Measurements from ENCODE around the gene MTPN. TPM values are rescaled to one million over a fixed set of nuclear protein-coding genes. Genes with fewer than 3 reads are reported as not detected.
A peak's percentile ranks its signal among the peaks of the same experiment; 100 is the strongest.

Gene MTPN
- 154 and 157 TPM in 2 replicates for total RNA-seq (2014; rRNA removed; shearing (Covaris generic))

- no peaks in the 10 kb centered on the region for H3K4me1 ChIP-seq
- no peaks in the 10 kb centered on the region for H3K9me3 ChIP-seq (replicated peaks)
These were observed at the start of gene MTPN for GRCh38 chr7:135977007-135977741. MTPN (minus strand) TSS chr7:135977359; CDS start chr7:135977100, 259 bp downstream.

GRCh38 chr7:136026209-136026608, 49.0 kb upstream of the MTPN start:
- Histone ChIP-seq H3K4me3 (no peak overlapping the region), H3K4me1 (no peaks in the 10 kb centered on the region), H3K36me3 (no peaks in the 10 kb centered on the region), H3K27me3 (no peaks in the 10 kb centered on the region), H3K27ac (no peak overlapping the region), H3K9me3 (replicated peaks) (no peaks in the 10 kb centered on the region)
- DNase-seq: no peak

More at GRCh38 chr7:135977007-135977741, at the start of gene MTPN:
- peak; percentile 99 for DNase-seq
- H3K27ac ChIP-seq: peak within 1 kb of the TSS; percentile 61
- no peaks in the 10 kb centered on the region for H3K27me3 ChIP-seq
- H3K4me3 ChIP-seq: peak within 1 kb of the TSS; percentile 96
- H3K36me3 ChIP-seq: peaks cover 6% of the 10 kb centered on the region

GRCh38 chr7:136023134-136023869, 46.1 kb upstream of the MTPN start:
- no peak overlapping the region for H3K4me3 ChIP-seq
- H3K27me3 ChIP-seq: no peaks in the 10 kb centered on the region
- no peak overlapping the region for H3K27ac ChIP-seq
- H3K36me3 ChIP-seq: no peaks in the 10 kb centered on the region
- no peaks in the 10 kb centered on the region for H3K4me1 ChIP-seq
- DNase-seq: no peak
- H3K9me3 ChIP-seq (replicated peaks): no peaks in the 10 kb centered on the region

- H3K36me3 ChIP-seq: no peaks in the 10 kb centered on the region
- no peak overlapping the region for H3K27ac ChIP-seq
- H3K4me3 ChIP-seq: no peak overlapping the region
- no peak for DNase-seq
- H3K4me1 ChIP-seq: no peaks in the 10 kb centered on the region
- no peaks in the 10 kb centered on the region for H3K27me3 ChIP-seq
- no peaks in the 10 kb centered on the region for H3K9me3 ChIP-seq (replicated peaks)
These were observed 43.4 kb upstream of the MTPN start for GRCh38 chr7:136020556-136020955.

GRCh38 chr7:136018104-136018503, 40.9 kb upstream of the MTPN start:
- DNase-seq: no peak
- no peaks in the 10 kb centered on the region for H3K4me1 ChIP-seq
- no peaks in the 10 kb centered on the region for H3K27me3 ChIP-seq
- H3K4me3 ChIP-seq: no peak overlapping the region
- no peak overlapping the region for H3K27ac ChIP-seq
- no peaks in the 10 kb centered on the region for H3K36me3 ChIP-seq
- no peaks in the 10 kb centered on the region for H3K9me3 ChIP-seq (replicated peaks)

- no peak for DNase-seq
- Histone ChIP-seq H3K4me1 (no peaks in the 10 kb centered on the region), H3K4me3 (no peak overlapping the region), H3K9me3 (replicated peaks) (no peaks in the 10 kb centered on the region), H3K36me3 (no peaks in the 10 kb centered on the region), H3K27me3 (no peaks in the 10 kb centered on the region), H3K27ac (no peak overlapping the region)
These were observed 39.7 kb upstream of the MTPN start for GRCh38 chr7:136016649-136017395.

- Histone ChIP-seq H3K27ac (no peak overlapping the region), H3K36me3 (no peaks in the 10 kb centered on the region), H3K27me3 (no peaks in the 10 kb centered on the region), H3K4me1 (no peaks in the 10 kb centered on the region), H3K9me3 (replicated peaks) (no peaks in the 10 kb centered on the region), H3K4me3 (no peak overlapping the region)
- DNase-seq: no peak
These were observed 38.5 kb upstream of the MTPN start for GRCh38 chr7:136015638-136016037.

GRCh38 chr7:136014659-136015058, 37.5 kb upstream of the MTPN start:
- H3K27ac ChIP-seq: no peak overlapping the region
- DNase-seq: no peak
- H3K4me1 ChIP-seq: no peaks in the 10 kb centered on the region
- no peaks in the 10 kb centered on the region for H3K27me3 ChIP-seq
- H3K36me3 ChIP-seq: no peaks in the 10 kb centered on the region
- no peak overlapping the region for H3K4me3 ChIP-seq
- H3K9me3 ChIP-seq (replicated peaks): no peaks in the 10 kb centered on the region

GRCh38 chr7:136012238-136012637, 35.1 kb upstream of the MTPN start:
- H3K27ac ChIP-seq: no peak overlapping the region
- H3K4me1 ChIP-seq: no peaks in the 10 kb centered on the region
- no peaks in the 10 kb centered on the region for H3K9me3 ChIP-seq (replicated peaks)
- H3K4me3 ChIP-seq: no peak overlapping the region
- no peaks in the 10 kb centered on the region for H3K36me3 ChIP-seq
- DNase-seq: no peak
- no peaks in the 10 kb centered on the region for H3K27me3 ChIP-seq

GRCh38 chr7:136009488-136010079, 32.4 kb upstream of the MTPN start:
- H3K27ac ChIP-seq: no peak overlapping the region
- DNase-seq: peak; percentile 6 to 75
- no peak overlapping the region for H3K4me3 ChIP-seq
- H3K4me1 ChIP-seq: no peaks in the 10 kb centered on the region
- no peaks in the 10 kb centered on the region for H3K27me3 ChIP-seq
- H3K36me3 ChIP-seq: no peaks in the 10 kb centered on the region
- H3K9me3 ChIP-seq (replicated peaks): no peaks in the 10 kb centered on the region

- H3K36me3 ChIP-seq: no peaks in the 10 kb centered on the region
- H3K27me3 ChIP-seq: no peaks in the 10 kb centered on the region
- H3K27ac ChIP-seq: no peak overlapping the region
- DNase-seq: no peak
- no peaks in the 10 kb centered on the region for H3K4me1 ChIP-seq
- H3K9me3 ChIP-seq (replicated peaks): no peaks in the 10 kb centered on the region
- no peak overlapping the region for H3K4me3 ChIP-seq
These were observed 29.0 kb upstream of the MTPN start for GRCh38 chr7:136006208-136006607.

- Histone ChIP-seq H3K27ac (no peak overlapping the region), H3K4me3 (no peak overlapping the region), H3K27me3 (no peaks in the 10 kb centered on the region), H3K4me1 (no peaks in the 10 kb centered on the region), H3K9me3 (replicated peaks) (no peaks in the 10 kb centered on the region), H3K36me3 (no peaks in the 10 kb centered on the region)
- DNase-seq: no peak
These were observed 26.9 kb upstream of the MTPN start for GRCh38 chr7:136004083-136004482.

- Histone ChIP-seq H3K9me3 (replicated peaks) (no peaks in the 10 kb centered on the region), H3K27ac (no peak overlapping the region), H3K4me1 (no peaks in the 10 kb centered on the region), H3K4me3 (no peak overlapping the region), H3K27me3 (no peaks in the 10 kb centered on the region), H3K36me3 (no peaks in the 10 kb centered on the region)
- DNase-seq: no peak
These were observed 25.6 kb upstream of the MTPN start for GRCh38 chr7:136002802-136003201.

- no peaks in the 10 kb centered on the region for H3K27me3 ChIP-seq
- DNase-seq: no peak
- H3K27ac ChIP-seq: no peak overlapping the region
These were observed 23.2 kb upstream of the MTPN start for GRCh38 chr7:136000288-136000913.

More at GRCh38 chr7:136000288-136000913, 23.2 kb upstream of the MTPN start:
- Histone ChIP-seq H3K4me3 (no peak overlapping the region), H3K36me3 (no peaks in the 10 kb centered on the region), H3K9me3 (replicated peaks) (no peaks in the 10 kb centered on the region), H3K4me1 (no peaks in the 10 kb centered on the region)

Measured in SJCRH30 (cell line).